Skeletal muscle tissue (tissue), 4 donors: ENCODE measurements around the gene SPN. TPM values are rescaled to one million over a fixed set of nuclear protein-coding genes. Genes with fewer than 3 reads are reported as not detected.
"Not testable (repeated sequence)": the region's sequence is repeated elsewhere in the genome, so short reads cannot be mapped to it uniquely, and the experiment has no call there.

Experiments used
- H3K27ac ChIP-seq: one replicate; pipeline ENCODE4 v1.7.0; 2013; ENCODE audit warnings: mild to moderate bottlenecking, low read depth, low read length, inconsistent platforms
- H3K27me3 ChIP-seq, 3 donors: one replicate each; pipeline ENCODE4 v1.7.0; 2013; ENCODE audit warnings: low read length in 3 of 3; ENCODE audit not compliant: control insufficient read depth in 3 of 3, insufficient read depth in 3 of 3
- H3K36me3 ChIP-seq, 3 donors: one replicate each; pipeline ENCODE4 v1.7.0; 2013; ENCODE audit warnings: low read length in 3 of 3; ENCODE audit not compliant: control insufficient read depth in 3 of 3, insufficient read depth in 3 of 3
- H3K4me1 ChIP-seq, 3 donors: one replicate each; pipeline ENCODE4 v1.7.0; 2013; ENCODE audit warnings: low read length in 3 of 3, mild to moderate bottlenecking in 3 of 3; ENCODE audit not compliant: control insufficient read depth in 3 of 3, insufficient read depth in 3 of 3
- H3K4me3 ChIP-seq, 3 donors: one replicate each; pipeline ENCODE4 v1.7.0; 2013; ENCODE audit warnings: low read length in 3 of 3
- H3K9ac ChIP-seq, 3 donors: one replicate each; pipeline ENCODE4 v1.7.0; 2013; ENCODE audit warnings: low read length in 3 of 3, mild to moderate bottlenecking in 3 of 3, moderate library complexity in 2 of 3, low read depth in 1 of 3
- H3K9me3 ChIP-seq, 3 donors: one replicate each; pipeline ENCODE4 v1.7.0; 2013; ENCODE audit warnings: low read length in 3 of 3; ENCODE audit not compliant: control insufficient read depth in 3 of 3
- total RNA-seq: library from RNA; depleted of rRNA; stranded (reverse); fragments of >200 nt; gene quantifications from one replicate; pipeline ENCODE4 v1.2.3, GENCODE V29; 2014
- donor health status: Osteomylitis.

Gene SPN
- total RNA-seq, 1 donor from 2014 or later: 1.0 TPM

- no peaks in the 10 kb centered on the region for H3K4me1 ChIP-seq
- H3K27me3 ChIP-seq: no peaks in the 10 kb centered on the region
- H3K36me3 ChIP-seq: no peaks in the 10 kb centered on the region
- H3K4me3 ChIP-seq: no peak overlapping the region
- H3K9ac ChIP-seq: no peak overlapping the region
- no peak overlapping the region for H3K27ac ChIP-seq
- no peaks in the 10 kb centered on the region for H3K9me3 ChIP-seq
These were observed 17.3 kb upstream of the SPN start for GRCh38 chr16:29645694-29646187.

DNA sequence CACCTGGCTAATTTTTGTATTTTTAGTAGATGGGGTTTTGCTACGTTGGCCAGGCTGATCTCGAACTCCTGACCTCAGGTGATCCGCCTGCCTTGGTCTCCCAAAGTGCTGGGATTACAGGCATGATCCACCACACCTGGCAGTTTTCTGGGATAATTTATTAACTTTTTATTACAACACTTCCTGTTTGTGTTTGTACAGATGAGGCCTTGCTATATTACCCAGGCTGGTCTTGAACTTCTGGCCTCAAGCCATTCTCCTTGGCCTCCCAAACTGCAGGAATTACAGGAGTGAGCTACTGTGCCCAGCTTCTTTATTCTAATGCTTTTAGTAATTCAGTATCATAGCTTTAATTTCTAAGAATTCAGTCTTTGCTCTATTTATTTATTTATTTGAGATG, 16.1 kb upstream of the SPN start:
- Histone ChIP-seq H3K4me1 (no peaks in the 10 kb centered on the region), H3K27me3 (no peaks in the 10 kb centered on the region), H3K9ac (no peak overlapping the region), H3K36me3 (no peaks in the 10 kb centered on the region), H3K9me3 (no peaks in the 10 kb centered on the region), H3K27ac (no peak overlapping the region), H3K4me3 (no peak overlapping the region)

DNA sequence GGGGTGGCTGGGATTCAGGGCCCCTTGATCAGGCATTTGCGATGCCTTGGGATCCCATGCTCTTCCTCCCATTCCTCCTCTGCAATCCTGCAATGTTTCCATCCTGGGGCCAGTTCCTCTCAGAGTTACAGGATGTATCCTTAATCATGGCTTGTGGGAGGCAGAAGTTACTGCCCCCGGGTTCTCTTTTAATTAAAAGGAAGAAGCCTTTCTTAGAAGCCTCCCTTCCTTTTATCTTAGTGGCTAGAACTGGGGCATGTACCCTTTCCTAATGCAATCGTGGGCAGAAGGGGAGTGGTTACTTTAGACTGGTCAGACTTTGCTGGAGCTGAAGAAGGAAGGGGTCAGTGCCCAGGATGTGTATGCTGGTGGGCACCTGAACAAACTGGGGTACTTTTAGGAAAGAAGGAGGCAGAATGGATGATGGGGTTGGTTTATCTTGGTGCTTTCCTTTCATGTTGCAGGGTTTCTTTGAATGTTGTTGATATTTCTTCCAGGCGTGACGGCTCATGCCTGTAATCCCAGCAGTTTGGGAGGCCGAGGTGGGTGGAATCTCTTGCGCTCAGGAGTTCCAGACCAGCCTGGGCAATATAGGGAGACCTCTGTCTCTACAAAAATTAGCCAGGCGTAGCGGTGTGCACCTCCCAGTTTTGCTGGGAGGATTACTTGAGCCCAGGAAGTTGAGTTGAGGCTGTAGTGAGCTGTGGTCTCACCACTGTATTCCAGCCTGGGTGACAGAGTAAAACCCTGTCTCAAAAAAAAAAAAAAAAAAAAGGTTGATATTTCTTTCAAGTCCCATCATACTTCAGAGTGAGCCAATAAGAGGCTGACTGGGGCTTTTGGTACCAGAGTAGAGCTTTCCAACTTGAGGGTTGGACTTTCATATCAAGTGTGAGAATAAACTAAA, 13.2 kb upstream of the SPN start:
- Histone ChIP-seq H3K4me3 (no peak overlapping the region), H3K9me3 (no peaks in the 10 kb centered on the region), H3K27ac (no peak overlapping the region), H3K9ac (no peak overlapping the region), H3K27me3 (no peaks in the 10 kb centered on the region), H3K36me3 (no peaks in the 10 kb centered on the region), H3K4me1 (no peaks in the 10 kb centered on the region)

DNA sequence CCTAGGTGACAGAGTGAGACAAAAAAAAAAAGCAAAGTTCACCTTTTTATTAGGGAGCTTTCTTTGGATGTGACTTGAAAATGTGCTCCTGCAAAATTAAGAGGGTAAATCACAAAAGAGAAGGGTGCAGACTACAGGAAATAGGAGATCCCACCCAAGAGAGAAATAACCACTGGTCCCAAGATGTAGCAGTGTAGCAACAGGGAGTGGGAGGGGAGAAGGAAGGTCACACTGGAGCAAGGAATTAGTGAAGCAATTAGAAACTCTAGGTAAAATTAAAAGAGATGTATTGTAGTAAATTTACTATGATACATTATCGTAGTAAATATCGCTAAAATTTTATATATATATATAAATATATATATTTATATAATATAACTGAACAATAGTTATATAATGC, 12.3 kb upstream of the SPN start:
- Histone ChIP-seq H3K27ac (no peak overlapping the region), H3K9ac (no peak overlapping the region), H3K4me1 (no peaks in the 10 kb centered on the region), H3K4me3 (no peak overlapping the region), H3K36me3 (no peaks in the 10 kb centered on the region), H3K9me3 (no peaks in the 10 kb centered on the region), H3K27me3 (no peaks in the 10 kb centered on the region)

DNA sequence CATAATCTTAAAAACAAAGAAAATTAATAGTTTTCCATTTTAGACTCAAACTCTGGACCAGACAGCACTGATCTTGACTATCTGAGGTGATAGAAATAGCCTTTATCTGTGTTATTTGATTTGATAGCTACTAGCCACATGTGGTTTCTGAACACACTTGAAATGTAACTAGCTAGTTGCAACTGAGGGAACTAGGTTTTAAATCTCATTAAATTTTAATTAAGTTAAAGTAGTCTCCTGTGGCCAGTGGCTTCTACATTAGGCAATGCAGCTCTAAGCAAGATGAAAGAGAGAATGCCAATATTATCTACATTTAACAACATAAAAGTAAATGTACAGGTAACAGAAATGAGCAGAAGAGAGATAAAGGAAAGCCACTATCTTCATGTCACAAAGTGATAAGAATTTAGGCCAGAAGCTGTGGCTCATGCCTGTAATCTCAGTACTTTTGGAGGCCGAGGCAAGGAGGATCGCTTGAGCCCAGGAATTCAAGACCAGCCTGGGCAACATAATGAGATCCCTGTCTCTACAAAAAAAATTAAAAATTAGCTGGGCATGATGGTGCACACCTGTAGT, 11.2 kb upstream of the SPN start:
- no peak overlapping the region for H3K9ac ChIP-seq
- H3K27me3 ChIP-seq: no peaks in the 10 kb centered on the region
- H3K4me1 ChIP-seq: no peaks in the 10 kb centered on the region
- H3K36me3 ChIP-seq: no peaks in the 10 kb centered on the region
- no peaks in the 10 kb centered on the region for H3K9me3 ChIP-seq
- H3K27ac ChIP-seq: no peak overlapping the region
- H3K4me3 ChIP-seq: no peak overlapping the region

DNA sequence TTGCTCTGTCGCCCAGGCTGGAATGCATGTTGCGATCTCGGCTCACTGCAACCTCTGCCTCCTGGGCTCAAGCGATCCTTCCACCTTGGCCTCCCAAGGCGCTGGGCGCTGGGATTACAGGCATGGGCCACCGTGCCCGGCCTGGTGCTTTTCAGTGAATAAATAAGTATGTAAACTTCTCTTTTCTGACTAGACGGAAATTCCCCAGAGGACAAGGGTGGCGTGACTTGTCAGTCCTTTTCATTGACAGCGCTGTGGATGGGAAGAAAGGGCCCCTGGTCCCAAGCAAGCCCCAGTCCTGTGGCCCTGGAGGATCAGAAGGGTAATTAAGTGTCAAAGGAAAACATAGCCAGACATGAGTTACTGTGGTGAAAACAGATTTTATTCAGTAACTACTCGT, 9.6 kb upstream of the SPN start:
- Histone ChIP-seq H3K4me3 (no peak overlapping the region), H3K4me1 (no peaks in the 10 kb centered on the region), H3K27ac (no peak overlapping the region), H3K9ac (no peak overlapping the region), H3K27me3 (no peaks in the 10 kb centered on the region), H3K9me3 (no peaks in the 10 kb centered on the region), H3K36me3 (no peaks in the 10 kb centered on the region)

DNA sequence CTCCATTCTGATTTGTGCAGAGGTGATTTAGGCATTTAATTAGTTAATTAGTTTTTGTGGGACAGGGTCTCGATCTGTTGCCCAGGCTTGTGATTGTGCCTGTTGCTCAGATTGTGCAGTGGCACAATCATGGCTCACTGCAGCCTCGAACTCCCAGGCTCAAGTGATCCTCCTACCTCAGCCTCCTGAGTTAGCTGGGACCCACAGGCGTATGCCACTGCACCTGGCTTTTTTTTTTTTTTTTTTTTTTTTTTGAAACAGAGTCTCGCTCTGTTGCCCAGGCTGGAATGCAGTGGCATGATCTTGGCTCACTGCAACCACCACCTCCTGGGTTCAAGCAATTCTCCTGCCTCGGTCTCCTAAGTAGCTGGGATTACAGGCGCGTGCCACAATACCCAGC, 9.2 kb upstream of the SPN start:
- not testable (repeated sequence) for H3K4me1 ChIP-seq, H3K36me3 ChIP-seq

GRCh38 chr16:29656688-29657523, 6.1 kb upstream of the SPN start:
- Histone ChIP-seq H3K4me3 (no peak overlapping the region), H3K9me3 (no peaks in the 10 kb centered on the region), H3K36me3 (no peaks in the 10 kb centered on the region), H3K4me1 (no peaks in the 10 kb centered on the region), H3K27me3 (no peaks in the 10 kb centered on the region), H3K9ac (no peak overlapping the region), H3K27ac (no peak overlapping the region)

More for the DNA sequence above, 9.2 kb upstream of the SPN start:
- H3K9ac ChIP-seq, H3K4me3 ChIP-seq, H3K27ac ChIP-seq, H3K27me3 ChIP-seq, H3K9me3 ChIP-seq: not testable (repeated sequence)

DNA sequence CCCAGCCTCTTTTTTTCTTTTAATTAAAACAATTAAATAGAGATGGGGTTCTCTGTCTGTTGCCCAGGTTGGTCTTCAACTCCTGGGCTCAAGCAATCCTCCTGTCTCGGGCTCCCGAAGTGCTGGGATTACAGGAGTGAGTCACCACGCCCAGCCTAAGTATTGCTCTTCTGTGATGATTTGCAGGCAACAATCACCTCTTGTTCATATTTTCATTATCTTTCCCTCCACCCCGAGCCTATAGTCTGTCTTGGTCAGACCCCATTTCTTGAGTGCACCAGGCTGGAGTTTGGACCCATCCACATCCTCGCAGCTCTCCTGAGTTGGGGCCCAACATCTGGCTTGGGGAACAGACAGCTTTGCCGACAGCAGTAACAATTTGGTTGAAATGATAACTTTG, 4.3 kb upstream of the SPN start:
- H3K9me3 ChIP-seq: no peaks in the 10 kb centered on the region
- no peaks in the 10 kb centered on the region for H3K36me3 ChIP-seq
- H3K4me1 ChIP-seq: no peaks in the 10 kb centered on the region
- H3K27me3 ChIP-seq: no peaks in the 10 kb centered on the region
- H3K4me3 ChIP-seq: no peak overlapping the region
- no peak overlapping the region for H3K9ac ChIP-seq
- H3K27ac ChIP-seq: no peak overlapping the region
